Activated naive CD4-positive, alpha-beta T cell treated with anti-CD3 and anti-CD28 coated beads for 36 hours (primary cell): ENCODE measurements around the gene ABCA10. TPM values are rescaled to one million over a fixed set of nuclear protein-coding genes. Genes with fewer than 3 reads are reported as not detected.
"Not testable (repeated sequence)": the region's sequence is repeated elsewhere in the genome, so short reads cannot be mapped to it uniquely, and the experiment has no call there.

Experiments
- CTCF ChIA-PET: fragments of 350-600 bp; sonication (Branson Sonifier 250); formaldehyde crosslinking; loops from one replicate; lab custom pipeline; 2021; ENCODE audit warnings: antibody characterized with exemption; lab: Charles Lee
- DNase-seq: peaks from one replicate; pipeline ENCODE4 v3.0.0-alpha.2; 2020
- H3K27ac Mint-ChIP-seq: one replicate; pipeline ENCODE4 v1.8.0; 2021; ENCODE audit warnings: mild to moderate bottlenecking, mixed read lengths
- H3K27me3 Mint-ChIP-seq: one replicate; pipeline ENCODE4 v1.8.0; 2021; ENCODE audit warnings: low read depth, mixed read lengths
- H3K36me3 Mint-ChIP-seq: one replicate; pipeline ENCODE4 v1.8.0; 2021; ENCODE audit warnings: low read depth, mixed read lengths
- H3K4me1 Mint-ChIP-seq: one replicate; pipeline ENCODE4 v1.8.0; 2021; ENCODE audit warnings: low read depth, mixed read lengths
- H3K4me3 Mint-ChIP-seq: one replicate; pipeline ENCODE4 v1.8.0; 2021; ENCODE audit warnings: mild to moderate bottlenecking, moderate library complexity, mixed read lengths
- H3K9me3 Mint-ChIP-seq: one replicate; pipeline ENCODE4 v1.8.0; 2021; ENCODE audit warnings: mixed read lengths
- intact Hi-C: fragments of 100-400 bp; cut with micrococcal nuclease; formaldehyde crosslinking; loops from one replicate; pipeline ENCODE4 v1.15.1; 2023
- total RNA-seq, 2 experiments: library from RNA; stranded (reverse); gene quantifications; one replicate each; pipeline ENCODE4 v1.2.3, GENCODE V29; 2021

Gene ABCA10
- total RNA-seq, 2 experiments from 2014 or later: 0.07 to 0.14 TPM

- DNase-seq: no peak
- Mint-ChIP-seq H3K9me3 (no peaks in the 10 kb centered on the region), H3K27me3 (no peaks in the 10 kb centered on the region), H3K4me1 (no peaks in the 10 kb centered on the region), H3K36me3 (no peaks in the 10 kb centered on the region), H3K4me3 (no peak overlapping the region), H3K27ac (no peak overlapping the region)
- intact Hi-C loops: no loop called here
- CTCF ChIA-PET: no interaction called here
Measured at GRCh38 chr17:69179227-69179952, 49.2 kb downstream of the ABCA10 start.

GRCh38 chr17:69176457-69176795, 52.2 kb downstream of the ABCA10 start:
- Mint-ChIP-seq H3K27me3 (no peaks in the 10 kb centered on the region), H3K36me3 (no peaks in the 10 kb centered on the region), H3K4me1 (no peaks in the 10 kb centered on the region), H3K27ac (no peak overlapping the region), H3K4me3 (no peak overlapping the region), H3K9me3 (no peaks in the 10 kb centered on the region)
- CTCF ChIA-PET: no interaction called here
- no peak for DNase-seq
- intact Hi-C loops: no loop called here

- Mint-ChIP-seq H3K27ac (no peak overlapping the region), H3K4me1 (no peaks in the 10 kb centered on the region), H3K9me3 (no peaks in the 10 kb centered on the region), H3K27me3 (no peaks in the 10 kb centered on the region), H3K36me3 (no peaks in the 10 kb centered on the region), H3K4me3 (no peak overlapping the region)
- intact Hi-C loops: no loop called here
- DNase-seq: no peak
- CTCF ChIA-PET: interaction anchor here (1.1 kb wide), 1 partner anchor 13 kb away, joined by 5 read pairs; no protein-coding TSS in a partner anchor
Measured at GRCh38 chr17:69175625-69176456, 52.8 kb downstream of the ABCA10 start.

GRCh38 chr17:69175262-69175624, 53.4 kb downstream of the ABCA10 start:
- Mint-ChIP-seq H3K36me3 (no peaks in the 10 kb centered on the region), H3K27ac (no peak overlapping the region), H3K4me3 (no peak overlapping the region), H3K27me3 (no peaks in the 10 kb centered on the region), H3K9me3 (no peaks in the 10 kb centered on the region), H3K4me1 (no peaks in the 10 kb centered on the region)
- DNase-seq: no peak
- CTCF ChIA-PET: interaction anchor here (1.1 kb wide), 1 partner anchor 14 kb away, joined by 5 read pairs; no protein-coding TSS in a partner anchor
- intact Hi-C loops: no loop called here

- Mint-ChIP-seq H3K9me3 (no peaks in the 10 kb centered on the region), H3K27ac (no peak overlapping the region), H3K4me1 (no peaks in the 10 kb centered on the region), H3K36me3 (no peaks in the 10 kb centered on the region), H3K4me3 (no peak overlapping the region), H3K27me3 (no peaks in the 10 kb centered on the region)
- intact Hi-C loops: no loop called here
- no peak for DNase-seq
- CTCF ChIA-PET: no interaction called here
Measured at GRCh38 chr17:69173118-69173517, 55.5 kb downstream of the ABCA10 start.

- H3K4me3 Mint-ChIP-seq: no peak overlapping the region
- no peaks in the 10 kb centered on the region for H3K36me3 Mint-ChIP-seq
- H3K27me3 Mint-ChIP-seq: no peaks in the 10 kb centered on the region
- no peak for DNase-seq
- CTCF ChIA-PET: no interaction called here
- intact Hi-C loops: no loop called here
- no peak overlapping the region for H3K27ac Mint-ChIP-seq
- no peaks in the 10 kb centered on the region for H3K4me1 Mint-ChIP-seq
- no peaks in the 10 kb centered on the region for H3K9me3 Mint-ChIP-seq
Measured at GRCh38 chr17:69170377-69170776, 58.2 kb downstream of the ABCA10 start.

GRCh38 chr17:69168642-69169041, 60.0 kb downstream of the ABCA10 start:
- not testable (repeated sequence) for H3K9me3 Mint-ChIP-seq

GRCh38 chr17:69166957-69167356, 61.7 kb downstream of the ABCA10 start:
- Mint-ChIP-seq H3K36me3 (no peaks in the 10 kb centered on the region), H3K27me3 (no peaks in the 10 kb centered on the region), H3K27ac (no peak overlapping the region), H3K4me1 (no peaks in the 10 kb centered on the region), H3K4me3 (no peak overlapping the region), H3K9me3 (no peaks in the 10 kb centered on the region)
- intact Hi-C loops: no loop called here
- DNase-seq: no peak
- CTCF ChIA-PET: no interaction called here

More at GRCh38 chr17:69168642-69169041, 60.0 kb downstream of the ABCA10 start:
- H3K36me3 Mint-ChIP-seq, CTCF ChIA-PET, H3K4me1 Mint-ChIP-seq, H3K4me3 Mint-ChIP-seq, DNase-seq, intact Hi-C loops, H3K27me3 Mint-ChIP-seq, H3K27ac Mint-ChIP-seq: not testable (repeated sequence)

- CTCF ChIA-PET: no interaction called here
- no peaks in the 10 kb centered on the region for H3K36me3 Mint-ChIP-seq
- no peaks in the 10 kb centered on the region for H3K4me1 Mint-ChIP-seq
- no peak overlapping the region for H3K4me3 Mint-ChIP-seq
- H3K27ac Mint-ChIP-seq: no peak overlapping the region
- intact Hi-C loops: no loop called here
- H3K27me3 Mint-ChIP-seq: no peaks in the 10 kb centered on the region
- DNase-seq: no peak
- no peaks in the 10 kb centered on the region for H3K9me3 Mint-ChIP-seq
Measured at GRCh38 chr17:69164206-69164605, 64.4 kb downstream of the ABCA10 start.

- no peak overlapping the region for H3K4me3 Mint-ChIP-seq
- H3K9me3 Mint-ChIP-seq: no peaks in the 10 kb centered on the region
- no peaks in the 10 kb centered on the region for H3K27me3 Mint-ChIP-seq
- H3K36me3 Mint-ChIP-seq: peaks cover under 1% of the 10 kb centered on the region
- intact Hi-C loops: no loop called here
- no peaks in the 10 kb centered on the region for H3K4me1 Mint-ChIP-seq
- CTCF ChIA-PET: no interaction called here
- no peak overlapping the region for H3K27ac Mint-ChIP-seq
- no peak for DNase-seq
Measured at GRCh38 chr17:69159418-69159817, 69.2 kb downstream of the ABCA10 start.

GRCh38 chr17:69154267-69154666, 74.4 kb downstream of the ABCA10 start:
- peaks cover 1% of the 10 kb centered on the region for H3K36me3 Mint-ChIP-seq
- H3K4me3 Mint-ChIP-seq: no peak overlapping the region
- CTCF ChIA-PET: no interaction called here
- no peak overlapping the region for H3K27ac Mint-ChIP-seq
- no peaks in the 10 kb centered on the region for H3K4me1 Mint-ChIP-seq
- no peaks in the 10 kb centered on the region for H3K9me3 Mint-ChIP-seq
- no peak for DNase-seq
- no peaks in the 10 kb centered on the region for H3K27me3 Mint-ChIP-seq
- intact Hi-C loops: no loop called here

GRCh38 chr17:69150333-69150732, 78.3 kb downstream of the ABCA10 start:
- Mint-ChIP-seq H3K27ac (no peak overlapping the region), H3K4me1 (no peaks in the 10 kb centered on the region), H3K9me3 (no peaks in the 10 kb centered on the region), H3K36me3 (peaks cover 3% of the 10 kb centered on the region), H3K4me3 (no peak overlapping the region), H3K27me3 (peaks cover 2% of the 10 kb centered on the region)
- intact Hi-C loops: no loop called here
- CTCF ChIA-PET: no interaction called here
- DNase-seq: no peak

GRCh38 chr17:69147460-69147859, 81.2 kb downstream of the ABCA10 start:
- no peak for DNase-seq
- intact Hi-C loops: loop anchor here (10.0 kb wide), 1 partner anchor 63 kb away; no protein-coding TSS in a partner anchor
- Mint-ChIP-seq H3K27ac (no peak overlapping the region), H3K36me3 (peaks cover 2% of the 10 kb centered on the region), H3K9me3 (no peaks in the 10 kb centered on the region), H3K4me1 (no peaks in the 10 kb centered on the region), H3K27me3 (peaks cover 5% of the 10 kb centered on the region), H3K4me3 (no peak overlapping the region)
- CTCF ChIA-PET: no interaction called here
